HEK293 (cell line): ENCODE data around the gene RPGRIP1L.

Experiments used
- CTCF ChIA-PET: fragments of 350-600 bp; formaldehyde crosslinking; extraction: SDS; loops from one replicate; lab custom pipeline; 2021; ENCODE audit warnings: antibody characterized with exemption; lab: Yijun Ruan, JAX
- POLR2A ChIA-PET: fragments of 300-600 bp; formaldehyde crosslinking; extraction: SDS; loops from one replicate; lab custom pipeline; 2020; ENCODE audit warnings: antibody characterized with exemption, inconsistent platforms; lab: Yijun Ruan, JAX
- H3K27ac ChIP-seq: fragments of 200-500 bp; sonication (Bioruptor generic); 2 replicates; pipeline ENCODE4 v1.5.1; 2014; ENCODE audit warnings: low read depth, low read length, control low read depth, inconsistent platforms; ENCODE audit errors: extremely low read depth
- H3K36me3 ChIP-seq, 2 experiments: fragments of 200-500 bp in 1 of 2; sonication (Bioruptor generic) in 1 of 2; 1 replicate in 1 of 2; 2 replicates in 1 of 2; pipeline ENCODE4 v1.5.1; 2014 to 2017; ENCODE audit warnings: inconsistent platforms in 2 of 2, low read length in 2 of 2; ENCODE audit not compliant: control insufficient read depth in 2 of 2, insufficient read depth in 1 of 2
- H3K4me1 ChIP-seq: fragments of 200-500 bp; sonication (Bioruptor generic); 2 replicates; pipeline ENCODE4 v1.5.1; 2014; ENCODE audit warnings: mild to moderate bottlenecking, low read length, inconsistent platforms; ENCODE audit not compliant: control insufficient read depth, insufficient read depth
- H3K4me3 ChIP-seq: 2 replicates; pipeline ENCODE4 v1.5.1; 2011; ENCODE audit warnings: low read depth, mild to moderate bottlenecking, control low read depth, low read length, moderate library complexity
- H3K9me3 ChIP-seq: fragments of 200-500 bp; sonication (Bioruptor generic); 2 replicates; pipeline ENCODE4 v1.5.1; 2014; ENCODE audit warnings: low read depth, low read length, inconsistent platforms; ENCODE audit not compliant: control insufficient read depth, insufficient read depth
- BCL11A ChIP-seq: fragments of 450-650 bp; formaldehyde crosslinking; IDR thresholded peaks from 2 replicates; pipeline ENCODE4 v1.5.1; 2016; ENCODE audit warnings: low read depth, missing biosample characterization, missing genetic modification characterization
- EGR2 ChIP-seq: fragments of 450-650 bp; formaldehyde crosslinking; IDR thresholded peaks from 2 replicates; pipeline ENCODE4 v1.5.1; 2016; ENCODE audit warnings: low read depth, missing biosample characterization, missing genetic modification characterization
- HOXD13 ChIP-seq: sonication (generic); formaldehyde crosslinking; IDR thresholded peaks from 2 replicates; pipeline ENCODE4 v1.8.0; 2022; ENCODE audit warnings: missing genetic modification reagents, borderline replicate concordance
- MYNN ChIP-seq: fragments of 450-650 bp; formaldehyde crosslinking; IDR thresholded peaks from 2 replicates; pipeline ENCODE4 v1.5.1; 2016; ENCODE audit warnings: missing biosample characterization, missing genetic modification characterization, borderline replicate concordance
- OSR2 ChIP-seq: fragments of 450-650 bp; formaldehyde crosslinking; IDR thresholded peaks from 2 replicates; pipeline ENCODE4 v1.5.1; 2016; ENCODE audit warnings: missing biosample characterization, missing genetic modification characterization
- SALL2 ChIP-seq: fragments of 450-650 bp; formaldehyde crosslinking; IDR thresholded peaks from 2 replicates; pipeline ENCODE4 v1.5.0; 2017; ENCODE audit warnings: missing biosample characterization, mild to moderate bottlenecking, missing genetic modification characterization, borderline replicate concordance
- SETDB1 ChIP-seq: IDR thresholded peaks from one replicate; pipeline ENCODE4 v1.6.1; 2017; ENCODE audit warnings: mild to moderate bottlenecking, low read length, moderate library complexity, mixed read lengths; ENCODE audit not compliant: insufficient read length
- TRIM28 ChIP-seq: IDR thresholded peaks from 2 replicates; pipeline ENCODE4 v1.6.1; 2011; ENCODE audit warnings: low read length, control low read depth, borderline replicate concordance
- WT1 ChIP-seq: fragments of 450-650 bp; formaldehyde crosslinking; IDR thresholded peaks from 2 replicates; pipeline ENCODE4 v1.5.1; 2016; ENCODE audit warnings: missing biosample characterization, missing genetic modification characterization
- YY2 ChIP-seq: fragments of 450-650 bp; formaldehyde crosslinking; IDR thresholded peaks from 2 replicates; pipeline ENCODE4 v1.5.1; 2016; ENCODE audit warnings: missing biosample characterization, missing genetic modification characterization
- ZBTB20 ChIP-seq: fragments of 450-650 bp; formaldehyde crosslinking; IDR thresholded peaks from 2 replicates; pipeline ENCODE4 v1.5.1; 2016; ENCODE audit warnings: missing biosample characterization, missing genetic modification characterization
- ZNF211 ChIP-seq: fragments of 450-650 bp; formaldehyde crosslinking; IDR thresholded peaks from 2 replicates; pipeline ENCODE4 v1.5.1; 2016; ENCODE audit warnings: low read depth, missing biosample characterization, missing genetic modification characterization
- ZNF324 ChIP-seq: fragments of 450-650 bp; formaldehyde crosslinking; IDR thresholded peaks from 2 replicates; pipeline ENCODE4 v1.5.1; 2016; ENCODE audit warnings: missing biosample characterization, missing genetic modification characterization
- ZNF335 ChIP-seq: fragments of 450-650 bp; formaldehyde crosslinking; conservative IDR thresholded peaks from 2 replicates; pipeline ENCODE4 v1.5.1; 2016; ENCODE audit warnings: missing biosample characterization, missing genetic modification characterization
- ZNF350 ChIP-seq: fragments of 450-650 bp; formaldehyde crosslinking; IDR thresholded peaks from 2 replicates; pipeline ENCODE4 v1.5.0; 2017; ENCODE audit warnings: missing biosample characterization, mild to moderate bottlenecking, missing genetic modification characterization
- ZNF423 ChIP-seq: fragments of 450-650 bp; formaldehyde crosslinking; IDR thresholded peaks from 2 replicates; pipeline ENCODE4 v1.5.1; 2016; ENCODE audit warnings: missing biosample characterization, missing genetic modification characterization
- ZNF548 ChIP-seq: fragments of 450-650 bp; formaldehyde crosslinking; IDR thresholded peaks from 2 replicates; pipeline ENCODE4 v1.5.1; 2016; ENCODE audit warnings: missing biosample characterization, missing genetic modification characterization
- ZNF549 ChIP-seq: fragments of 450-650 bp; IDR thresholded peaks from 2 replicates; pipeline ENCODE4 v1.5.1; 2018; ENCODE audit warnings: missing biosample characterization, missing genetic modification characterization, mild to moderate bottlenecking, inconsistent platforms, moderate library complexity
- ZNF660 ChIP-seq: fragments of 450-650 bp; IDR thresholded peaks from 2 replicates; pipeline ENCODE4 v1.5.1; 2018; ENCODE audit warnings: missing biosample characterization, mild to moderate bottlenecking, missing genetic modification characterization
- TF ChIP-seq, protein P1 (sequence below): fragments of 450-650 bp; formaldehyde crosslinking; IDR thresholded peaks from 2 replicates; pipeline ENCODE4 v1.5.1; 2016; ENCODE audit warnings: missing biosample characterization, missing genetic modification characterization
- TF ChIP-seq, protein P2 (sequence below): fragments of 450-650 bp; formaldehyde crosslinking; IDR thresholded peaks from 2 replicates; pipeline ENCODE4 v1.5.1; 2016; ENCODE audit warnings: missing biosample characterization, missing genetic modification characterization
- TF ChIP-seq, protein P3 (sequence below): fragments of 450-650 bp; formaldehyde crosslinking; IDR thresholded peaks from 2 replicates; pipeline ENCODE4 v1.5.1; 2017; ENCODE audit warnings: missing biosample characterization, missing genetic modification characterization
- TF ChIP-seq, protein P4 (sequence below): fragments of 450-650 bp; IDR thresholded peaks from 2 replicates; pipeline ENCODE4 v1.5.1; 2018; ENCODE audit warnings: missing biosample characterization, mild to moderate bottlenecking, missing genetic modification characterization
- TF ChIP-seq, protein P5 (sequence below): fragments of 450-650 bp; formaldehyde crosslinking; IDR thresholded peaks from 2 replicates; pipeline ENCODE4 v1.5.1; 2016; ENCODE audit warnings: missing biosample characterization, missing genetic modification characterization

RPGRIP1L gene

DNA sequence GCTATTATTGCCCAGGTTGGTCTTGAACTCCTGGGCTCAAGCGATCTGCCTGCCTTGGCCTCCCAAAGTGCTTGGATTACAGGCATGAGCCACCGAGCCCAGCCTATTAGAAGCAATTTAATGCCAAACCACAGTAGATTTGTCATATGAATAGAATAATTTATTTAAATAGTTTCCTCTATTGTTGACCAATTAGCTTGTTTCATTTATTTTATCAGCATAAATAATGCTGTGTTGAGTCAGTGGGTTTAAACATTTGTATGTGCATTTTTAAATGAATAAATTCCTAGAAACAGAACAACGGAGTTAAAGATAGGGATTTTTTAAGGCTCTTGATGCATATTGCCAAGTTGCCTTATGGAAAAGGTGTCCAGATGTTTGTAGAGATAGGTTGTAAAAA lies 27.0 kb upstream of the RPGRIP1L start:
- Histone ChIP-seq H3K4me3 (no peak overlapping the region), H3K9me3 (no peaks in the 10 kb centered on the region), H3K27ac (no peak overlapping the region), H3K36me3 (no peaks in the 10 kb centered on the region), H3K4me1 (peaks cover 14% of the 10 kb centered on the region)
- TF ChIP-seq, protein P1, sequence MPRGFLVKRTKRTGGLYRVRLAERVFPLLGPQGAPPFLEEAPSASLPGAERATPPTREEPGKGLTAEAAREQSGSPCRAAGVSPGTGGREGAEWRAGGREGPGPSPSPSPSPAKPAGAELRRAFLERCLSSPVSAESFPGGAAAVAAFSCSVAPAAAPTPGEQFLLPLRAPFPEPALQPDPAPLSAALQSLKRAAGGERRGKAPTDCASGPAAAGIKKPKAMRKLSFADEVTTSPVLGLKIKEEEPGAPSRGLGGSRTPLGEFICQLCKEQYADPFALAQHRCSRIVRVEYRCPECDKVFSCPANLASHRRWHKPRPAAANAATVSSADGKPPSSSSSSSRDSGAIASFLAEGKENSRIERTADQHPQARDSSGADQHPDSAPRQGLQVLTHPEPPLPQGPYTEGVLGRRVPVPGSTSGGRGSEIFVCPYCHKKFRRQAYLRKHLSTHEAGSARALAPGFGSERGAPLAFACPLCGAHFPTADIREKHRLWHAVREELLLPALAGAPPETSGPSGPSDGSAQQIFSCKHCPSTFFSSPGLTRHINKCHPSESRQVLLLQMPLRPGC (tag by site-specific recombination), result no peak
- no peak for TF ChIP-seq ZNF324 (tag by site-specific recombination)
- no peak for TF ChIP-seq OSR2 (tag by site-specific recombination)
- no peak for TF ChIP-seq ZNF350 (tag by site-specific recombination)
- no peak for TF ChIP-seq MYNN (tag by site-specific recombination)
- TF ChIP-seq ZNF660, result no peak
- TF ChIP-seq, protein P2, sequence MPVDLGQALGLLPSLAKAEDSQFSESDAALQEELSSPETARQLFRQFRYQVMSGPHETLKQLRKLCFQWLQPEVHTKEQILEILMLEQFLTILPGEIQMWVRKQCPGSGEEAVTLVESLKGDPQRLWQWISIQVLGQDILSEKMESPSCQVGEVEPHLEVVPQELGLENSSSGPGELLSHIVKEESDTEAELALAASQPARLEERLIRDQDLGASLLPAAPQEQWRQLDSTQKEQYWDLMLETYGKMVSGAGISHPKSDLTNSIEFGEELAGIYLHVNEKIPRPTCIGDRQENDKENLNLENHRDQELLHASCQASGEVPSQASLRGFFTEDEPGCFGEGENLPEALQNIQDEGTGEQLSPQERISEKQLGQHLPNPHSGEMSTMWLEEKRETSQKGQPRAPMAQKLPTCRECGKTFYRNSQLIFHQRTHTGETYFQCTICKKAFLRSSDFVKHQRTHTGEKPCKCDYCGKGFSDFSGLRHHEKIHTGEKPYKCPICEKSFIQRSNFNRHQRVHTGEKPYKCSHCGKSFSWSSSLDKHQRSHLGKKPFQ (tag by site-specific recombination), result no peak
- TF ChIP-seq, protein P3, sequence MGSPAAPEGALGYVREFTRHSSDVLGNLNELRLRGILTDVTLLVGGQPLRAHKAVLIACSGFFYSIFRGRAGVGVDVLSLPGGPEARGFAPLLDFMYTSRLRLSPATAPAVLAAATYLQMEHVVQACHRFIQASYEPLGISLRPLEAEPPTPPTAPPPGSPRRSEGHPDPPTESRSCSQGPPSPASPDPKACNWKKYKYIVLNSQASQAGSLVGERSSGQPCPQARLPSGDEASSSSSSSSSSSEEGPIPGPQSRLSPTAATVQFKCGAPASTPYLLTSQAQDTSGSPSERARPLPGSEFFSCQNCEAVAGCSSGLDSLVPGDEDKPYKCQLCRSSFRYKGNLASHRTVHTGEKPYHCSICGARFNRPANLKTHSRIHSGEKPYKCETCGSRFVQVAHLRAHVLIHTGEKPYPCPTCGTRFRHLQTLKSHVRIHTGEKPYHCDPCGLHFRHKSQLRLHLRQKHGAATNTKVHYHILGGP, result no peak
- no peak for TF ChIP-seq HOXD13 (CRISPR knock-in tag)
- TF ChIP-seq ZBTB20 (tag by site-specific recombination), result no peak
- TF ChIP-seq EGR2 (tag by site-specific recombination), result no peak
- TF ChIP-seq, protein P4, sequence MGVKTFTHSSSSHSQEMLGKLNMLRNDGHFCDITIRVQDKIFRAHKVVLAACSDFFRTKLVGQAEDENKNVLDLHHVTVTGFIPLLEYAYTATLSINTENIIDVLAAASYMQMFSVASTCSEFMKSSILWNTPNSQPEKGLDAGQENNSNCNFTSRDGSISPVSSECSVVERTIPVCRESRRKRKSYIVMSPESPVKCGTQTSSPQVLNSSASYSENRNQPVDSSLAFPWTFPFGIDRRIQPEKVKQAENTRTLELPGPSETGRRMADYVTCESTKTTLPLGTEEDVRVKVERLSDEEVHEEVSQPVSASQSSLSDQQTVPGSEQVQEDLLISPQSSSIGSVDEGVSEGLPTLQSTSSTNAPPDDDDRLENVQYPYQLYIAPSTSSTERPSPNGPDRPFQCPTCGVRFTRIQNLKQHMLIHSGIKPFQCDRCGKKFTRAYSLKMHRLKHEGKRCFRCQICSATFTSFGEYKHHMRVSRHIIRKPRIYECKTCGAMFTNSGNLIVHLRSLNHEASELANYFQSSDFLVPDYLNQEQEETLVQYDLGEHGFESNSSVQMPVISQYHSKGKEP (tag by site-specific recombination), result no peak
- POLR2A ChIA-PET, result no interaction called here
- CTCF ChIA-PET, result interaction anchor here (1.1 kb wide), 1 partner anchor 14 kb away, joined by 3 read pairs; no protein-coding TSS in a partner anchor

DNA sequence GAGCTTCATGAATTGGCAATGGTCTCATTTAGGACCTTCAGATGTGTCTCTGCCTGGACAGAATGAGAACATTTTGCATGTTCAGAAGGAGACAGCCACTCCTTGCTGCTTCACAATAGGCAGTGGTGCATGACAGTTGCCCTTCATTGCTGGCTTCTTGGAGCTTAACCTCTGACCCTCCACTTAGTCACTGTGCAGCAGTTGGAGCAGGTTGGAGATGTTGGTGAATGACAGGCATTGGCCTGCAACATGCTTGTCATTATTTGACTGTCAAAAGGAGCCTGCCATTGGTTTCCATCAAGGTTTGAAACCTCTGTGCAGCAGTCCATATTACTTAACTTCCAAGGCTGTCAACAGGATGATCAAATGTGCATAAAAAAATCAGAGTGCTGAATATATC lies 23.0 kb upstream of the RPGRIP1L start:
- H3K4me3 ChIP-seq, result no peak overlapping the region
- peaks cover 11% of the 10 kb centered on the region for H3K4me1 ChIP-seq
- no peaks in the 10 kb centered on the region for H3K9me3 ChIP-seq
- no peak overlapping the region for H3K27ac ChIP-seq
- CTCF ChIA-PET, result interaction anchor here (1.2 kb wide), 1 partner anchor 17 kb away, joined by 5 read pairs; no protein-coding TSS in a partner anchor
- H3K36me3 ChIP-seq, result no peaks in the 10 kb centered on the region
- POLR2A ChIA-PET, result no interaction called here
- peak; percentile 70 for TF ChIP-seq ZNF549 (tag by site-specific recombination)
- TF ChIP-seq, protein P4 (tag by site-specific recombination), result no peak
- TF ChIP-seq, protein P5, sequence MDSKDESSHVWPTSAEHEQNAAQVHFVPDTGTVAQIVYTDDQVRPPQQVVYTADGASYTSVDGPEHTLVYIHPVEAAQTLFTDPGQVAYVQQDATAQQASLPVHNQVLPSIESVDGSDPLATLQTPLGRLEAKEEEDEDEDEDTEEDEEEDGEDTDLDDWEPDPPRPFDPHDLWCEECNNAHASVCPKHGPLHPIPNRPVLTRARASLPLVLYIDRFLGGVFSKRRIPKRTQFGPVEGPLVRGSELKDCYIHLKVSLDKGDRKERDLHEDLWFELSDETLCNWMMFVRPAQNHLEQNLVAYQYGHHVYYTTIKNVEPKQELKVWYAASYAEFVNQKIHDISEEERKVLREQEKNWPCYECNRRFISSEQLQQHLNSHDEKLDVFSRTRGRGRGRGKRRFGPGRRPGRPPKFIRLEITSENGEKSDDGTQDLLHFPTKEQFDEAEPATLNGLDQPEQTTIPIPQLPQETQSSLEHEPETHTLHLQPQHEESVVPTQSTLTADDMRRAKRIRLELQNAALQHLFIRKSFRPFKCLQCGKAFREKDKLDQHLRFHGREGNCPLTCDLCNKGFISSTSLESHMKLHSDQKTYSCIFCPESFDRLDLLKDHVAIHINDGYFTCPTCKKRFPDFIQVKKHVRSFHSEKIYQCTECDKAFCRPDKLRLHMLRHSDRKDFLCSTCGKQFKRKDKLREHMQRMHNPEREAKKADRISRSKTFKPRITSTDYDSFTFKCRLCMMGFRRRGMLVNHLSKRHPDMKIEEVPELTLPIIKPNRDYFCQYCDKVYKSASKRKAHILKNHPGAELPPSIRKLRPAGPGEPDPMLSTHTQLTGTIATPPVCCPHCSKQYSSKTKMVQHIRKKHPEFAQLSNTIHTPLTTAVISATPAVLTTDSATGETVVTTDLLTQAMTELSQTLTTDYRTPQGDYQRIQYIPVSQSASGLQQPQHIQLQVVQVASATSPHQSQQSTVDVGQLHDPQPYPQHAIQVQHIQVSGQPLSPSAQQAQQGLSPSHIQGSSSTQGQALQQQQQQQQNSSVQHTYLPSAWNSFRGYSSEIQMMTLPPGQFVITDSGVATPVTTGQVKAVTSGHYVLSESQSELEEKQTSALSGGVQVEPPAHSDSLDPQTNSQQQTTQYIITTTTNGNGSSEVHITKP (tag by site-specific recombination), result no peak
- TF ChIP-seq SALL2, result no peak
- TF ChIP-seq ZNF335 (tag by site-specific recombination), result no peak
- no peak for TF ChIP-seq SETDB1
- TF ChIP-seq ZNF211, result no peak
- TF ChIP-seq YY2, result no peak
- TF ChIP-seq TRIM28, result peak; percentile 43; the same call in 1 of the 2 replicates
- TF ChIP-seq ZNF423 (tag by site-specific recombination), result no peak
- TF ChIP-seq OSR2 (tag by site-specific recombination), result peak; percentile 67
- no peak for TF ChIP-seq BCL11A (tag by site-specific recombination)
- TF ChIP-seq ZNF548 (tag by site-specific recombination), result no peak
- no peak for TF ChIP-seq WT1 (tag by site-specific recombination)
